K562 (cell line): Measurements from ENCODE around the gene ROM1. TPM values are rescaled to one million over a fixed set of nuclear protein-coding genes. Genes with fewer than 3 reads are reported as not detected.

ENCODE experiments used
- ATF6 ChIP-seq: sonication (generic); formaldehyde crosslinking; IDR thresholded peaks from 2 replicates; pipeline ENCODE4 v1.4.0; 2020; ENCODE audit warnings: mild to moderate bottlenecking, missing genetic modification reagents
- CLOCK ChIP-seq: fragments of 250-450 bp; sonication (Bioruptor Pico); IDR thresholded peaks from 2 replicates; pipeline ENCODE4 v1.4.0; 2020; ENCODE audit warnings: mild to moderate bottlenecking, moderate library complexity, borderline replicate concordance
- ELK3 ChIP-seq: fragments of 450-650 bp; formaldehyde crosslinking; IDR thresholded peaks from 2 replicates; pipeline ENCODE4 v1.4.0; 2020; ENCODE audit warnings: mild to moderate bottlenecking
- HNRNPL ChIP-seq: fragments of 200-400 bp; formaldehyde crosslinking; IDR thresholded peaks from 2 replicates; pipeline ENCODE4 v1.6.1; 2017; ENCODE audit warnings: low read depth, mild to moderate bottlenecking, low read length
- NKRF ChIP-seq: fragments of 450-650 bp; IDR thresholded peaks from 2 replicates; pipeline ENCODE4 v1.6.1; 2016; ENCODE audit warnings: borderline replicate concordance
- YY1 ChIP-seq, 3 experiments: IDR thresholded peaks; 2 replicates each; pipeline ENCODE4 v1.6.1; 2011; ENCODE audit warnings: low read length in 2 of 3, mild to moderate bottlenecking in 2 of 3, moderate library complexity in 2 of 3, borderline replicate concordance in 1 of 3, control low read depth in 1 of 3, low read depth in 1 of 3; ENCODE audit not compliant: insufficient read depth in 3 of 3, insufficient replicate concordance in 2 of 3, control insufficient read depth in 1 of 3, insufficient read length in 1 of 3; ENCODE audit errors: extremely low read depth in 1 of 3
- ZNF407 ChIP-seq: fragments of 450-650 bp; IDR thresholded peaks from 2 replicates; pipeline ENCODE4 v1.6.1; 2016; ENCODE audit warnings: low read depth
- polyA plus RNA-seq, 8 experiments: library from polyadenylated mRNA; depleted of rRNA in 4 of 8; stranded (reverse) in 5 of 8; unstranded in 3 of 8; fragments of >200 nt; fragmentation: Nextera tagmentation in 2 of 8; fragmentation: Illumina TruSeq in 1 of 8; extraction: Ambion mirVana in 2 of 8; extraction: Trizol in 1 of 8; gene quantifications; 2 replicates each; pipeline versions ENCODE4 v1.2.1 to v1.2.3, GENCODE V29; 2011 to 2014; ENCODE audit warnings: inconsistent platforms in 1 of 8, missing spikeins in 1 of 8
- total RNA-seq, 7 experiments: library from RNA; depleted of rRNA in 6 of 7; stranded (reverse); fragments of >200 nt in 6 of 7; fragmentation: Illumina TruSeq in 2 of 7; extraction: Trizol in 2 of 7; gene quantifications; 2 replicates each; pipeline versions ENCODE4 v1.2.1 to v1.2.3, GENCODE V29; 2011 to 2021; ENCODE audit warnings: low replicate concordance in 1 of 7

The ROM1 gene
- total and polyA plus RNA-seq, 9 of the 15 experiments (the other 6 are each of a cell fraction or from before 2014, with no cell fraction given): 0.75 to 4.0 (median 2.6) TPM

- TF ChIP-seq ZNF407: no peak
- peak; percentile 83; the same call in 1 of the 2 replicates for TF ChIP-seq HNRNPL
- no peak for TF ChIP-seq NKRF
- TF ChIP-seq YY1 (IDR thresholded peaks at IDR 0.05; ENCODE audit: borderline replicate concordance in 1 of 3, control insufficient read depth in 1 of 3, extremely low read depth in 1 of 3, insufficient read depth in 3 of 3, insufficient read length in 1 of 3, insufficient replicate concordance in 2 of 3, low read depth in 1 of 3, low read length in 2 of 3): peak in 2 of 3 experiments; percentile 65 to 80
- TF ChIP-seq ELK3 (CRISPR knock-in tag): no peak
- TF ChIP-seq ATF6: no peak
- no peak for TF ChIP-seq CLOCK (CRISPR knock-in tag)
These were observed at the start of gene ROM1, which contains the start of gene EML3 (continued) for GRCh38 chr11:62612366-62613290.
